Transverse colon (tissue), 4 donors: Measurements from ENCODE around the gene PRICKLE2.

Experiments used
- POLR2A ChIP-seq: fragments of 450-650 bp; IDR thresholded peaks from one replicate; pipeline ENCODE4 v1.6.1; 2016; ENCODE audit warnings: antibody characterized with exemption, mild to moderate bottlenecking, moderate library complexity
- POLR2AphosphoS5 ChIP-seq, 3 donors: sonication (generic); formaldehyde crosslinking; IDR thresholded peaks; one replicate each; pipeline ENCODE4 v1.6.1; 2016; ENCODE audit warnings: antibody characterized with exemption in 3 of 3
- TF ChIP-seq, protein P1 (sequence below), 5 experiments: fragments of 200-600 bp in 3 of 5; fragments of 450-650 bp in 2 of 5; sonication (generic) in 3 of 5; IDR thresholded peaks; 1 replicate in 2 of 5; 2 replicates in 3 of 5; pipeline ENCODE4 v1.5.1; 2016 to 2017; ENCODE audit warnings: antibody characterized with exemption in 5 of 5, inconsistent platforms in 3 of 5, mild to moderate bottlenecking in 2 of 5, moderate library complexity in 1 of 5

DNA sequence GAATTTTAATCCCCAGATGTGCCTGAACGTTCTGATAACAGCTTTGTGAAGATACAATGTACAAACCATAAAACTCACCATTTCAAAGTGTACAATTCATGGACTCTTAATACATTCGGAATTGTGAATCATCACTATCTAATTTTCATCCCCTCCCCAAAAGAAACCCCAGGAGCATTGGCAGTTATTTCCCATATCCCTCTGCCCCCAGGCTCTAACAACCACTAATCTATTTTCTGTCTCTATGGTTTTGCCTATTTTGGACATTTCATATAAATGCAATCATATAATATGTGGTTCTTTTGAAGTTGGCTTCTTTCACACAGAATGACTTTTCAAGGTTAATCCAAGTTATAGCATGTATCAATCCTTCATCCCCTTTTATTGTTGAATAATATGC lies 25.3 kb downstream of the PRICKLE2 start:
- TF ChIP-seq POLR2AphosphoS5 (IDR thresholded peaks at IDR 0.05): no peak
- TF ChIP-seq, protein P1, sequence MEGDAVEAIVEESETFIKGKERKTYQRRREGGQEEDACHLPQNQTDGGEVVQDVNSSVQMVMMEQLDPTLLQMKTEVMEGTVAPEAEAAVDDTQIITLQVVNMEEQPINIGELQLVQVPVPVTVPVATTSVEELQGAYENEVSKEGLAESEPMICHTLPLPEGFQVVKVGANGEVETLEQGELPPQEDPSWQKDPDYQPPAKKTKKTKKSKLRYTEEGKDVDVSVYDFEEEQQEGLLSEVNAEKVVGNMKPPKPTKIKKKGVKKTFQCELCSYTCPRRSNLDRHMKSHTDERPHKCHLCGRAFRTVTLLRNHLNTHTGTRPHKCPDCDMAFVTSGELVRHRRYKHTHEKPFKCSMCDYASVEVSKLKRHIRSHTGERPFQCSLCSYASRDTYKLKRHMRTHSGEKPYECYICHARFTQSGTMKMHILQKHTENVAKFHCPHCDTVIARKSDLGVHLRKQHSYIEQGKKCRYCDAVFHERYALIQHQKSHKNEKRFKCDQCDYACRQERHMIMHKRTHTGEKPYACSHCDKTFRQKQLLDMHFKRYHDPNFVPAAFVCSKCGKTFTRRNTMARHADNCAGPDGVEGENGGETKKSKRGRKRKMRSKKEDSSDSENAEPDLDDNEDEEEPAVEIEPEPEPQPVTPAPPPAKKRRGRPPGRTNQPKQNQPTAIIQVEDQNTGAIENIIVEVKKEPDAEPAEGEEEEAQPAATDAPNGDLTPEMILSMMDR (IDR thresholded peaks at IDR 0.05): no peak
- no peak for TF ChIP-seq POLR2A
